K562 (cell line): Measurements from ENCODE around the gene AQP9. TPM values are rescaled to one million over a fixed set of nuclear protein-coding genes. Genes with fewer than 3 reads are reported as not detected.

ENCODE experiments used
- ADNP ChIP-seq: fragments of 200-800 bp; sonication (Bioruptor generic); IDR thresholded peaks from 2 replicates; pipeline ENCODE4 v1.6.1; 2016; ENCODE audit warnings: missing genetic modification characterization, missing compliant biosample characterization
- CHD7 ChIP-seq: fragments of 200-600 bp; sonication (generic); IDR thresholded peaks from one replicate; pipeline ENCODE4 v1.6.1; 2012; ENCODE audit warnings: mild to moderate bottlenecking, low read depth, low read length, inconsistent platforms
- HDGF ChIP-seq: fragments of 450-650 bp; IDR thresholded peaks from 2 replicates; pipeline ENCODE4 v1.6.1; 2016
- MTA1 ChIP-seq: fragments of 450-650 bp; IDR thresholded peaks from 2 replicates; pipeline ENCODE4 v1.6.1; 2017; ENCODE audit warnings: borderline replicate concordance
- PPARD ChIP-seq: fragments of 250-450 bp; sonication (Bioruptor Pico); IDR thresholded peaks from 2 replicates; pipeline ENCODE4 v1.8.0; 2022; ENCODE audit warnings: inconsistent platforms, mild to moderate bottlenecking, moderate library complexity
- PRMT5 ChIP-seq: sonication (generic); formaldehyde crosslinking; IDR thresholded peaks from 2 replicates; pipeline ENCODE4 v1.5.0; 2020; ENCODE audit warnings: missing genetic modification reagents
- SUPT5H ChIP-seq: fragments of 450-650 bp; IDR thresholded peaks from 2 replicates; pipeline ENCODE4 v1.6.1; 2016
- ZNF407 ChIP-seq: fragments of 450-650 bp; IDR thresholded peaks from 2 replicates; pipeline ENCODE4 v1.6.1; 2016; ENCODE audit warnings: low read depth
- ZNF707 ChIP-seq: fragments of 250-450 bp; sonication (Bioruptor Pico); conservative IDR thresholded peaks from 2 replicates; pipeline ENCODE4 v1.8.0; 2022; ENCODE audit warnings: inconsistent platforms, mild to moderate bottlenecking, moderate library complexity
- polyA plus RNA-seq, 8 experiments: library from polyadenylated mRNA; depleted of rRNA in 4 of 8; stranded (reverse) in 5 of 8; unstranded in 3 of 8; fragments of >200 nt; fragmentation: Nextera tagmentation in 2 of 8; fragmentation: Illumina TruSeq in 1 of 8; extraction: Ambion mirVana in 2 of 8; extraction: Trizol in 1 of 8; gene quantifications; 2 replicates each; pipeline versions ENCODE4 v1.2.1 to v1.2.3, GENCODE V29; 2011 to 2014; ENCODE audit warnings: inconsistent platforms in 1 of 8, missing spikeins in 1 of 8
- total RNA-seq, 7 experiments: library from RNA; depleted of rRNA in 6 of 7; stranded (reverse); fragments of >200 nt in 6 of 7; fragmentation: Illumina TruSeq in 2 of 7; extraction: Trizol in 2 of 7; gene quantifications; 2 replicates each; pipeline versions ENCODE4 v1.2.1 to v1.2.3, GENCODE V29; 2011 to 2021; ENCODE audit warnings: low replicate concordance in 1 of 7

The AQP9 gene
- total and polyA plus RNA-seq, 9 of the 15 experiments (the other 6 are each of a cell fraction or from before 2014, with no cell fraction given), result 0.04 to 0.33 (median 0.07) TPM; not detected in 4

- TF ChIP-seq ZNF407 (no peak), HDGF (peak; percentile 81; the same call in 1 of the 2 replicates), PRMT5 (CRISPR knock-in tag) (no peak), SUPT5H (no peak), CHD7 (no peak), ZNF707 (CRISPR knock-in tag) (no peak), ADNP (tag) (peak; percentile 97), PPARD (CRISPR knock-in tag) (no peak), MTA1 (no peak)
Observed at GRCh38 chr15:58189148-58189811, 51.1 kb downstream of the AQP9 start (continued).
